Measurements from ENCODE around the gene FILIP1L. TPM values are rescaled to one million over a fixed set of nuclear protein-coding genes. Genes with fewer than 3 reads are reported as not detected.

Gene FILIP1L
- polyA plus RNA-seq, 3 donors = 0.13 to 0.40 (median 0.25) TPM

DNA sequence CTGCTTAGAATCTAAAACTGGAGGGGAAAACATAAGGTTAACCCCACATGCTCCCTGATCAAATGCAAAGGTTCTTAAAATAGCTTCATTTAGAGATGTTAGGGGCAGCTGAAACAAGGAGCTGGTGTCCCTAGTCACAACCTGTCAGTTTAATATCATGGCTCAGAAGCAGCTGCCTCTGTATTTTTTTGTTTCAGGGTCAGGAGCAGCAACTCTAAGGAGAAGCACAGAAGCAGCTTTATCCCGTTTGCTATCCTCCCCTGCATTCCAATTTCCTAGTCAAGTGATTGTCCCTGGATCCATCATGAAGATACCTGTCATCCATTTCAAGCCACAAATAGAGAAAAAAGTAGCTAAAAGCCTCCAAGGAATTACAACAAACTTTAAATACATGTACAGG is 4.1 kb downstream of the FILIP1L start:
- no peak overlapping the region for H3K9ac ChIP-seq (ENCODE audit: insufficient read depth, low read length, poor library complexity, severe bottlenecking)
- H3K79me2 ChIP-seq (ENCODE audit: insufficient read depth, low read length) = no peaks in the 10 kb centered on the region
- DNase-seq = no peak
- H3K9me3 Mint-ChIP-seq = no peaks in the 10 kb centered on the region
- H2AFZ ChIP-seq (ENCODE audit: insufficient read depth, low read depth, low read length, poor library complexity, severe bottlenecking) = no peak overlapping the region
- no peaks in the 10 kb centered on the region for H4K20me1 ChIP-seq (ENCODE audit: insufficient read depth, low read length)
- no peak overlapping the region for H3K27ac ChIP-seq (ENCODE audit: low read depth in 1 of 2, low read length in 2 of 2)
- no peaks in the 10 kb centered on the region for H3K36me3 ChIP-seq (replicated peaks in 1 of 2; ENCODE audit: control insufficient read depth in 1 of 2, insufficient read depth in 2 of 2, low read length in 2 of 2)
- TF ChIP-seq, protein P1, sequence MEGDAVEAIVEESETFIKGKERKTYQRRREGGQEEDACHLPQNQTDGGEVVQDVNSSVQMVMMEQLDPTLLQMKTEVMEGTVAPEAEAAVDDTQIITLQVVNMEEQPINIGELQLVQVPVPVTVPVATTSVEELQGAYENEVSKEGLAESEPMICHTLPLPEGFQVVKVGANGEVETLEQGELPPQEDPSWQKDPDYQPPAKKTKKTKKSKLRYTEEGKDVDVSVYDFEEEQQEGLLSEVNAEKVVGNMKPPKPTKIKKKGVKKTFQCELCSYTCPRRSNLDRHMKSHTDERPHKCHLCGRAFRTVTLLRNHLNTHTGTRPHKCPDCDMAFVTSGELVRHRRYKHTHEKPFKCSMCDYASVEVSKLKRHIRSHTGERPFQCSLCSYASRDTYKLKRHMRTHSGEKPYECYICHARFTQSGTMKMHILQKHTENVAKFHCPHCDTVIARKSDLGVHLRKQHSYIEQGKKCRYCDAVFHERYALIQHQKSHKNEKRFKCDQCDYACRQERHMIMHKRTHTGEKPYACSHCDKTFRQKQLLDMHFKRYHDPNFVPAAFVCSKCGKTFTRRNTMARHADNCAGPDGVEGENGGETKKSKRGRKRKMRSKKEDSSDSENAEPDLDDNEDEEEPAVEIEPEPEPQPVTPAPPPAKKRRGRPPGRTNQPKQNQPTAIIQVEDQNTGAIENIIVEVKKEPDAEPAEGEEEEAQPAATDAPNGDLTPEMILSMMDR (IDR thresholded peaks at IDR 0.05) = no peak
- H3K36me3 Mint-ChIP-seq = no peaks in the 10 kb centered on the region
- H3K4me2 ChIP-seq (replicated peaks; ENCODE audit: extremely low read depth, low read length, poor library complexity, severe bottlenecking) = no peak overlapping the region
- no peak overlapping the region for H3K4me3 ChIP-seq (replicated peaks in 1 of 3; ENCODE audit: low read depth in 2 of 3, low read length in 3 of 3)
- H3K4me3 Mint-ChIP-seq = no peak overlapping the region
- no peaks in the 10 kb centered on the region for H3K27me3 ChIP-seq (ENCODE audit: control insufficient read depth in 2 of 2, insufficient read depth in 2 of 2, low read length in 2 of 2)
- peaks cover 4 to 7% of the 10 kb centered on the region in 2 donors for H3K4me1 ChIP-seq (ENCODE audit: control insufficient read depth in 1 of 2, insufficient read depth in 2 of 2, low read length in 2 of 2)
- peaks cover 21% of the 10 kb centered on the region for H3K4me1 Mint-ChIP-seq
- intact Hi-C loops (cut with micrococcal nuclease) = no loop called here
- no peak overlapping the region for H3K27ac Mint-ChIP-seq
- no peaks in the 10 kb centered on the region for H3K27me3 Mint-ChIP-seq (ENCODE audit: low read depth in 3 of 3)
- 86% methylated on average over 1 of the region's 1 CpG for WGBS (ENCODE audit: insufficient coverage)
- H3K9me3 ChIP-seq (replicated peaks in 1 of 2; ENCODE audit: control insufficient read depth in 1 of 2, insufficient read depth in 1 of 2, low read length in 2 of 2) = no peaks in the 10 kb centered on the region

DNA sequence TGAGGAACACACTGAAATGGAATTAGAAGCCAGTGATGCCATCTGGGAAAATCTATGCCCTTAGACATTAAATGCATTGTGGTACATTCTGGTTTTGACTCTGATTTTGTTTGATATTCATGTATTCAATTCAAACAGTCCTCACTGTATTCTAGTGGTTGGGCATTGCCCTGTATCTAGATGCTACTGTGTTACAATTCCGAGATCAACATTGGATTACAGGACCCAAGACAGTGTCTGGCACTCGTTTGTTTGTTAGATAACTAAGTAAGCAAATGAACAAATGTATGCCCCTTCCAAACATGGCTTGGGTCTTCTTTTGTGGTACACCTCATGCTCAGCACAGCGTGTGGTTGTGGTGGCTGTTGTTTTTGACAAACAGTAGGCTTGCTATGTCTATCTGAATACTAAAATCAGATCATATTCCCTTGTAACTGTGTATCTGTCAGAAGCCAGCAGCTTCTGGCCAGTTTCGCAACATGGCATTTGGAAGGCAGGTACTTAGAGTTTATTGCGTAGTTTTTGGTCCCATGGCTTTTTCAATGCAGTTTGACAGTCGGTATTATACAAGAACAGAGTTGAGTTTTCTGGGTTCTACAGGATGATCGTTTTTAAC is 5.7 kb downstream of the FILIP1L start:
- H3K4me3 ChIP-seq (replicated peaks in 1 of 3; ENCODE audit: low read depth in 2 of 3, low read length in 3 of 3) = no peak overlapping the region
- no peak for DNase-seq
- H2AFZ ChIP-seq (ENCODE audit: insufficient read depth, low read depth, low read length, poor library complexity, severe bottlenecking) = no peak overlapping the region
- Mint-ChIP-seq H3K27ac (no peak overlapping the region), H3K9me3 (no peaks in the 10 kb centered on the region), H3K4me3 (no peak overlapping the region), H3K4me1 (peaks cover 15% of the 10 kb centered on the region), H3K36me3 (no peaks in the 10 kb centered on the region), H3K27me3 (ENCODE audit: low read depth in 3 of 3) (no peaks in the 10 kb centered on the region)
- intact Hi-C loops (cut with micrococcal nuclease) = no loop called here
- H3K9ac ChIP-seq (ENCODE audit: insufficient read depth, low read length, poor library complexity, severe bottlenecking) = no peak overlapping the region
- H3K4me1 ChIP-seq (ENCODE audit: control insufficient read depth in 1 of 2, insufficient read depth in 2 of 2, low read length in 2 of 2) = no peaks in the 10 kb centered on the region
- TF ChIP-seq, protein P1 (IDR thresholded peaks at IDR 0.05) = no peak
- no peak overlapping the region for H3K27ac ChIP-seq (ENCODE audit: low read depth in 1 of 2, low read length in 2 of 2)
- H4K20me1 ChIP-seq (ENCODE audit: insufficient read depth, low read length) = no peaks in the 10 kb centered on the region
- no peaks in the 10 kb centered on the region for H3K9me3 ChIP-seq (replicated peaks in 1 of 2; ENCODE audit: control insufficient read depth in 1 of 2, insufficient read depth in 1 of 2, low read length in 2 of 2)
- no peak overlapping the region for H3K4me2 ChIP-seq (replicated peaks; ENCODE audit: extremely low read depth, low read length, poor library complexity, severe bottlenecking)
- H3K27me3 ChIP-seq (ENCODE audit: control insufficient read depth in 2 of 2, insufficient read depth in 2 of 2, low read length in 2 of 2) = no peaks in the 10 kb centered on the region
- WGBS (ENCODE audit: insufficient coverage) = 100% methylated on average over 1 of the region's 7 CpGs
- no peaks in the 10 kb centered on the region for H3K36me3 ChIP-seq (replicated peaks in 1 of 2; ENCODE audit: control insufficient read depth in 1 of 2, insufficient read depth in 2 of 2, low read length in 2 of 2)
- H3K79me2 ChIP-seq (ENCODE audit: insufficient read depth, low read length) = no peaks in the 10 kb centered on the region

Measured in CD14-positive monocyte (primary cell).